T-helper 17 cell (primary cell): ENCODE results near the gene KREMEN1. TPM values are rescaled to one million over a fixed set of nuclear protein-coding genes. Genes with fewer than 3 reads are reported as not detected.

Experiments used
- ATAC-seq: fragments of 150-1000 bp; cut with Tn5 transposase; 2 replicates; pipeline ENCODE4 v1.10.0; 2021; ENCODE audit warnings: mild to moderate bottlenecking, moderate library complexity
- DNase-seq, 3 donors: peaks; one replicate each; pipeline versions ENCODE4 v3.0.0 to v3.0.0-alpha.2; 2020 to 2021
- H3K9me3 ChIP-seq: one replicate; pipeline ENCODE4 v1.7.0; 2013; ENCODE audit warnings: low read length, mild to moderate bottlenecking; ENCODE audit not compliant: control insufficient read depth, poor library complexity, severe bottlenecking
- H3K27ac Mint-ChIP-seq: one replicate; pipeline ENCODE4 v1.8.0; 2022; ENCODE audit warnings: mild to moderate bottlenecking, moderate library complexity, mixed read lengths
- H3K27me3 Mint-ChIP-seq: one replicate; pipeline ENCODE4 v1.8.0; 2022; ENCODE audit warnings: mixed read lengths
- H3K36me3 Mint-ChIP-seq: one replicate; pipeline ENCODE4 v1.8.0; 2022; ENCODE audit warnings: low read depth, mixed read lengths
- H3K4me1 Mint-ChIP-seq: one replicate; pipeline ENCODE4 v1.8.0; 2022; ENCODE audit warnings: mild to moderate bottlenecking, mixed read lengths
- H3K4me3 Mint-ChIP-seq: one replicate; pipeline ENCODE4 v1.8.0; 2022; ENCODE audit warnings: mild to moderate bottlenecking, moderate library complexity, mixed read lengths
- total RNA-seq, 4 donors: library from RNA in 2 of 4; stranded (reverse) in 2 of 4; gene quantifications; one replicate each; pipeline ENCODE4 v1.2.3 and lab custom pipeline; 2022 to 2026

The KREMEN1 gene
- total RNA-seq, 2 donors from 2014 or later, result 0.15 to 0.26 TPM

GRCh38 chr22:29216011-29216872 lies 143.4 kb downstream of the KREMEN1 start:
- ATAC-seq (no peak), DNase-seq (no peak)
- H3K27me3 Mint-ChIP-seq, result peaks cover 5% of the 10 kb centered on the region
- no peak overlapping the region for H3K27ac Mint-ChIP-seq
- H3K9me3 ChIP-seq, result no peaks in the 10 kb centered on the region
- H3K4me1 Mint-ChIP-seq, result peaks cover 2% of the 10 kb centered on the region
- H3K36me3 Mint-ChIP-seq, result no peaks in the 10 kb centered on the region
- no peak overlapping the region for H3K4me3 Mint-ChIP-seq

GRCh38 chr22:29216873-29217666 lies 144.2 kb downstream of the KREMEN1 start:
- no peak for DNase-seq
- H3K9me3 ChIP-seq, result no peaks in the 10 kb centered on the region
- H3K36me3 Mint-ChIP-seq, result no peaks in the 10 kb centered on the region
- no peak overlapping the region for H3K4me3 Mint-ChIP-seq
- peaks cover 2% of the 10 kb centered on the region for H3K4me1 Mint-ChIP-seq
- no peak for ATAC-seq
- H3K27me3 Mint-ChIP-seq, result peaks cover 5% of the 10 kb centered on the region
- H3K27ac Mint-ChIP-seq, result no peak overlapping the region

Other genes starting within 250 kb of the KREMEN1 start
- under 1 TPM; 0.31 to 0.72 TPM for gene ZNRF3, start 189.5 kb upstream of the KREMEN1 start, total RNA-seq
- not detected for gene C22orf31, start 11.2 kb upstream of the KREMEN1 start, total RNA-seq
- gene EMID1, start 132.9 kb downstream of the KREMEN1 start, total RNA-seq, result not detected
- gene RHBDD3, start 194.9 kb downstream of the KREMEN1 start, total RNA-seq, result 10 to 100 TPM; 11.3 to 15.9 TPM
- gene EWSR1, start 195.2 kb downstream of the KREMEN1 start, total RNA-seq, result 100 to 1,000 TPM; 323 to 335 TPM
- 10 to 100 TPM in 1 of 2 donors, 1 to 10 TPM in 1; 2.5 to 32.6 TPM for gene GAS2L1, start 233.6 kb downstream of the KREMEN1 start, total RNA-seq
- under 1 TPM in 1 of 2 donors, not detected in 1; 0.92 TPM for gene RASL10A, start 242.7 kb downstream of the KREMEN1 start, total RNA-seq